ENCODE measurements around the gene FUT8.

GRCh38 chr14:65791191-65791981 lies 378.9 kb downstream of the FUT8 start:
- TF ChIP-seq CTCF (IDR thresholded peaks at IDR 0.05) (no peak), POLR2A (IDR thresholded peaks at IDR 0.05) (no peak), EP300 (IDR thresholded peaks at IDR 0.05) (no peak)
